Stimulated activated CD8-positive, alpha-beta memory T cell treated with anti-CD3 and anti-CD28 coated beads, Interleukin-2, amount 100 ng/mL, for 1 hour (primary cell): ENCODE measurements around the gene C10orf105.

Experiments used
- DNase-seq, 2 donors: peaks; one replicate each; pipeline ENCODE4 v3.0.0-alpha.2; 2020; ENCODE audit warnings: low read depth in 2 of 2

Gene C10orf105

DNA sequence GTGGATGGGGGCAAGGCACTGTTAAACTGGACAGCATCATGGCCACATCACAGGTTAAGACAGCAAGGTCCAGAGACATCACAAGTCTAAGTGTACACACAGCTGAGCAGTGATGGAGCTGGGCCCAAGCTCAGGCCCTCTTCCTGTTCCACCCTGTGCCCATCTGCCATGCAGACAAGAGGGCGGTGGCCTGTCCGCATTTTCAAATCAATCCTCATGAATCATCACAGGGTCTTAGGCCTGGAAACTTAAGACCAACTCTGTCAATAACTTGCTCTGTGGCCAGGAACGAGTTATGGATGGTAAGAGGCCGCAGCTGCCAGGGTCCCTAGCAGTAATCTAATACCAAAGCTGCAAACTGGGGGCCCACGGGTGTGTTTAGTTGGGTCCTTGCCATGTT, 3.2 kb downstream of the C10orf105 start:
- no peak for DNase-seq

- no peak for DNase-seq
Observed at GRCh38 chr10:71715860-71716259, 3.7 kb downstream of the C10orf105 start.

DNA sequence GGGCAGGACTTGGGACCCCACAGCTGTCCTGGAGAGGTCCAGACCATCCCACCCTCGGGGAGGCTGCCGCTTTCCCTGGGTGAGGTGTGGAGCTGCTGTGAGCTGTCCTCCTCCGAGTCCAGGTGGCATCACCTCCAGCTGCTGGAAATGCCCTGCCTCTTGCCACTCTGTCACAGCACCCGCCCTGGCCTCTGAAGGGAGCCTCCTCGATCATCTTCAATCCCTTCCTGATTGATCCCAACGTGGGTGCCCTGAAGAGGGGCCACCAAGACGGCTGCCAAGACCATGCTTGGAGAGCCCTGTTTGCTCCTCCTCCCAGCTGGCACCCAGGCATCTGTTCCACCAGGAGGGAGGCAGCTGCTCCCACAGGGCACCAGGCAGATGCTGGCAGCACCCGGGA, 4.6 kb downstream of the C10orf105 start:
- no peak for DNase-seq

DNA sequence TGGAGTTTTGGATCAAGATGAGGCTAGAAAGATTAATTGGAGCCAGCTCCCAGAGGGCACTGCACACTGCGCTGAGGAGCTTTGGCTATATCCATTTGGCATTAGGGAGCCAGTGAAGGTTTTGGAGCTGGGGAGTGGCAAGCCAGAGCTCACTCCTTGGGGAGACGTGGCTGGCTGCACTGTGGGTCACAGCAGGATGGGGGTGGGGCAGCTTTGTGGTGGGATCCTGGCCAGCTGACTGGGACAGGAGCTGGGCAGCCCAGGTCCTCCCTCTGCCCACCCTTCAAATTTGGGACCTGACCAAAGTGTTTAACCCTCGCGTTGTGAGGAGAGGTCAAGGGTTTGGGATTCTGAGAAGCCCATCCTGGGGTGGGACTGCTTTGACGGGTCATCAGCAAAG, 5.0 kb downstream of the C10orf105 start:
- DNase-seq: no peak

DNA sequence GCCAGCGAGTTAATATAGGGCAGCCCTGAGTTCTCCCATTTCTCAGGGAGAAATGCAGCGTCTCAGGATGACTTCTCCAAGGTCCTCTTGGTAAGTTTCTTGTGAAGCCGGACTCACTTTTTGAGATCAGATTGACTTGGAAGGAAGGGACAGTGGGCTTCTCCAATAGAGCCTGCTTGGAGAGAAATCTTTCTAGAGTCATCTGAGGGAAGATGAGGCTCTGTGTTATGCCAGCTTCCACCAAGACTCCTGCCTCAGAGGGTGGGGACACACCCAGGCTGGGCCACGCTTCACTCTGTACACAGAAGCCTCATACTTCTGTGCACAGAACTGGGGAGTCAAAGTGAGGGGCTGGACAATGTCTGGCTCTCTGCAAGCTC, 5.6 kb downstream of the C10orf105 start:
- no peak for DNase-seq

- no peak for DNase-seq
Observed at GRCh38 chr10:71713135-71714030, 6.2 kb downstream of the C10orf105 start.

GRCh38 chr10:71712572-71713134, 6.9 kb downstream of the C10orf105 start:
- no peak for DNase-seq

DNA sequence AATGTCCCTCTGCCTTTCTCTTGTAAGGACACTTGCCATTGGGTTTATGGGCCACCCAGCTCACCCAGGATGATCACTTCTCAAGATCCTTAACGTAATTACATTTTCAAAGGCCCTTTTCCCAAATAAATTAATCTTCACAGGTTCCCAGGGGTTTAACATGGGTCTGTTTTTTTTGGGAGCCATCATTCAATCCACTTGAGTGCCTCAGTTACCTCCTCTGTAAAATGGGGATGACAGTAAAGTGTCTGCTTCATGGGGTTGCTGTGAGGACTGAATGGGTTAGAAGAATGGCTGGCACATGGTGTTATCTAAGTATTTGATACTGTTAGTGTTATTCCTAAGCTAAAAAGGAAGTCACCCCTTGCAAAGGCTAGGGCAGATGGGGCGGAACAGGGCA, 7.4 kb downstream of the C10orf105 start:
- no peak for DNase-seq

- no peak for DNase-seq
Observed at GRCh38 chr10:71711052-71711623, 8.4 kb downstream of the C10orf105 start.

GRCh38 chr10:71710519-71710918, 9.1 kb downstream of the C10orf105 start:
- no peak for DNase-seq

- DNase-seq: no peak
Observed at GRCh38 chr10:71708897-71709882, 10.4 kb downstream of the C10orf105 start.

- no peak for DNase-seq
Observed at GRCh38 chr10:71708301-71708703, 11.3 kb downstream of the C10orf105 start.

- no peak for DNase-seq
Observed at GRCh38 chr10:71707240-71707789, 12.3 kb downstream of the C10orf105 start.

GRCh38 chr10:71706216-71707121, 13.1 kb downstream of the C10orf105 start:
- no peak for DNase-seq

DNA sequence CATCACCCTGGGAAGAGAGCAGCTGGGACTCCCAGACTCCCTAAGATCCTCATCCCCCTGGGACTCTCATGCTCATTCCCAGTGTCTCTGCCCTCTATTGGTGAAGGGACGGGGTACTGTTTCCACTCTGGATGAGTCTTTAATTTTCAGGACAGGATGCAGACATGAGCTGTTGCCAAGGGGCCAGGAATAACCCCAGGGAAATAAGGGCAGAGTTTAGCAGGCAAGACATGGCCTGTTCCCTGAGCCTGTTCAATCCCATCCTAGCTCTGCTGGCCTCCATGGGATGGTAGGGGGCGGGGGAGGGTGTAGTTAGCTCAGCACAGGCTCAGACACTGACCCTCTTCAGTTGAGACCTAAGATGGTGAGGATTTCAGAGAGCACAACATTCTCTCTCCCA, 14.0 kb downstream of the C10orf105 start:
- no peak for DNase-seq

- DNase-seq: no peak
Observed at GRCh38 chr10:71704816-71705215, 14.8 kb downstream of the C10orf105 start.

DNA sequence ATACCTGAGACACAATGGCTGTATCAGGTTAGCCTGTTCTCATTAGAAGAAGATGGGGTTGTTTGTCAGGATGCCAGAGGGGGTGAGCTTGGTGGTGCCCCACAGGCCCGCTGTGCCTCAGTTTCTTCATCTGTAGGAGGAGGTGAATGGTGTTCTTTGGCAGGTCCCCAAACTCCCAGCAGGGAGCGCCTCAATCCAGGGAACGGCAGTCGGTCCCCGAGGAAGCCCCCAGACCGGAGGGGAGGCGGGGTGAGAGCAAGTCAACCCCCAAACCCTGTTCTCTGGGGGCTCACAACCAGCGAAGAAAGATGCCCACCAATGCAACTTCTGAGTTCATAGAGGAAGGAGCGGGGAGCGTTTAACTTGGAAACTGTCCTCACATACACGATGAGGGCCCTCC, 16.0 kb downstream of the C10orf105 start:
- DNase-seq: no peak

DNA sequence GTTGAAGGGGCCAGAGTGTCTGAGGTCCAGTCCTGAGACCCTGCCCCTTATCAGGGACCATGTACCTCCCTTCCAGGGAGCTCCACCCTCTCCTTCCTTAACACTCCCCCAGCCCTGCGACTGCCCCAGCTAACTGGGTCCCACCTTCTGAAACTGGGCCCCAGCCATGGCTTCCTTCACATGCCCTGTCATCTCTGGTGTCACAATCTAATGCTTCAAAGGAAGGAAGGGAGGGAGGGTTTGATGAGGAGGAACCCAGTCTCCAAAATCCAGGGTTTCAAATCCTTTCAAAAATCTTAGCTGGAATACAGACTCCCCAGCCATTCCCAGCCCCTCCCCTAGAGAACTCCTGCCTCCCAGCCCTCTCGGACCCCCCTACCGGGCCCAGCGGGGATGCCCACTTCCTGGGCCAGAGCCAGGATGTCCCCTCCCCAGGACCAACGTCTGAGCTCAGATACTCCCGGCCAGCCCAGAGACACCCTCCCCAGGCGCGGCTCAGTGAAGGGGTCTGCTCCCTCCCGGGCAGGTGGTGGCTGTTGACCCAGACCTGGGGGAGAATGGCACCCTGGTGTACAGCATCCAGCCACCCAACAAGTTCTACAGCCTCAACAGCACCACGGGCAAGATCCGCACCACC, 18.0 kb downstream of the C10orf105 start:
- no peak for DNase-seq

- no peak for DNase-seq
Observed at GRCh38 chr10:71700731-71701368, 18.7 kb downstream of the C10orf105 start.

DNA sequence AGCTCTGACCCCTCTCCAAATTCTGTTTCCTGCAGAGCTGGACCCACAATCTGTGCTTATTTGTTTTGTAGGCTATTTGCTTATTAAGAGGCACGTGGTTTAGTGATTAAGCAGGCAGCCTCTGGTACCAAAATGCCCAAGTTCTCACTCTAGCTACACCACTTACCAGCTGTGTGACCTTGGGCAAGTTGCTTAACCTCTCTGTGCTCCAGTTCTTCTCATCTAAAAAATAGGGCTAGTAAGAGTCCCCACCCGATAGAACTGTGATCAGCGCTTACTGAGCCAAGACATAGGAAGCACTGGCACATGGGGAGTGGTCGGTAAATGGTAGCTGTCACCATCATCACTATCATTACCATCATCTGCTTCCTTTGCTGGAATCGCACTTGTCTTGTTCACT, 20.8 kb downstream of the C10orf105 start:
- DNase-seq: no peak
